Common myeloid progenitor, CD34-positive (primary cell): Measurements from ENCODE around the gene ABHD16A.

ENCODE experiments used
- CTCF ChIA-PET: fragments of 350-600 bp; sonication (Branson Sonifier 250); formaldehyde crosslinking; loops from one replicate; lab custom pipeline; 2021; ENCODE audit warnings: antibody characterized with exemption; lab: Charles Lee
- POLR2A ChIA-PET: fragments of 350-600 bp; sonication (Branson Sonifier 250); formaldehyde crosslinking; loops from one replicate; lab custom pipeline; 2021; ENCODE audit warnings: antibody characterized with exemption; lab: Charles Lee
- DNase-seq, 3 donors: peaks; one replicate each; pipeline versions ENCODE4 v3.0.0 to v3.0.0-alpha.2; 2013
- H3K27ac ChIP-seq, 2 experiments: 1 replicate in 1 of 2; 2 replicates in 1 of 2; pipeline ENCODE4 v1.7.0; 2013; ENCODE audit warnings: inconsistent platforms in 2 of 2, low read length in 2 of 2, mild to moderate bottlenecking in 2 of 2, low read depth in 1 of 2, moderate library complexity in 1 of 2; ENCODE audit not compliant: severe bottlenecking in 2 of 2, insufficient read depth in 1 of 2, poor library complexity in 1 of 2
- H3K27me3 ChIP-seq, 5 experiments: replicated peaks in 2 of 5; 1 replicate in 3 of 5; 2 replicates in 2 of 5; pipeline versions ENCODE4 v1.6.1 to v1.7.0; 2013; ENCODE audit warnings: low read length in 4 of 5, mild to moderate bottlenecking in 2 of 5, moderate library complexity in 2 of 5, inconsistent platforms in 1 of 5; ENCODE audit not compliant: insufficient read depth in 5 of 5, control insufficient read depth in 4 of 5
- H3K36me3 ChIP-seq, 4 experiments: 1 replicate in 2 of 4; 2 replicates in 2 of 4; pipeline versions ENCODE4 v1.6.1 to v1.7.0; 2013; ENCODE audit warnings: low read length in 3 of 4, control low read depth in 1 of 4, mild to moderate bottlenecking in 1 of 4; ENCODE audit not compliant: control insufficient read depth in 4 of 4, insufficient read depth in 4 of 4
- H3K4me1 ChIP-seq, 4 experiments: 1 replicate in 3 of 4; 2 replicates in 1 of 4; pipeline versions ENCODE4 v1.6.1 to v1.7.1; 2013; ENCODE audit warnings: low read length in 3 of 4, mild to moderate bottlenecking in 3 of 4, control low read depth in 1 of 4, inconsistent platforms in 1 of 4, moderate library complexity in 1 of 4; ENCODE audit not compliant: control insufficient read depth in 4 of 4, insufficient read depth in 4 of 4; ENCODE audit errors: control extremely low read depth in 1 of 4
- H3K4me3 ChIP-seq, 7 experiments: 1 replicate in 4 of 7; 2 replicates in 3 of 7; pipeline versions ENCODE4 v1.5.1 to v1.7.0; 2013; ENCODE audit warnings: mild to moderate bottlenecking in 7 of 7, low read length in 6 of 7, moderate library complexity in 6 of 7, inconsistent platforms in 2 of 7, low read depth in 2 of 7, control low read depth in 1 of 7; ENCODE audit not compliant: insufficient read depth in 4 of 7, control insufficient read depth in 1 of 7; ENCODE audit errors: extremely low read depth in 1 of 7
- H3K9me3 ChIP-seq, 5 experiments: 1 replicate in 4 of 5; 2 replicates in 1 of 5; pipeline versions ENCODE4 v1.6.1 to v1.7.1; 2013; ENCODE audit warnings: low read length in 4 of 5, mild to moderate bottlenecking in 2 of 5, inconsistent platforms in 1 of 5, low read depth in 1 of 5, moderate library complexity in 1 of 5; ENCODE audit not compliant: control insufficient read depth in 4 of 5, insufficient read depth in 2 of 5; ENCODE audit errors: control extremely low read depth in 1 of 5
- WGBS: methylation state at CpG from one replicate; pipeline ENCODE4 v1.1.5; 2013; ENCODE audit not compliant: insufficient coverage; 5-methylcytosine and 5-hydroxymethylcytosine counted together

Gene ABHD16A

DNA sequence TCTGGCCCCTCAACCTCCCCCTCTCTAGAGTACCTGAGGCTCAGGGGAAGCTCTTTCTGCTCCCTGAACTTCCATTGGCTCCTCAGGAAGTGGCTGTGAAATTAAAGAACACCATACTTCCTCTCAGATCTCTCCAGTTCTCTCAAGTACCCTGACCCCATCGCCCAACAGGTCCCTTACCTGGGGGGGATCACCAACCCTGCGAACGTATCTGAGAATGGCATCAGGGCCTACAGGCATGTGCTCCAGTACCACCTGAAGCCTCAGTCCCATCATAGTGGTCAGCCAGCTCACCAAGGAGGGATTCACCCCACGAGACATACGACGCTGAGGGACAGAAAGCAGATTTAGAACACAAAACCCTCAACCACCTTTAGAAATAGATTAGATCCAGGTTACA is 62.5 kb downstream of the ABHD16A start:
- Histone ChIP-seq H3K27ac (no peak overlapping the region), H3K36me3 (peaks cover 20 to 91% (median 81%) of the 10 kb centered on the region in 4 experiments), H3K9me3 (no peaks in the 10 kb centered on the region), H3K4me3 (no peak overlapping the region), H3K27me3 (no peaks in the 10 kb centered on the region), H3K4me1 (peaks cover 0 to 11% (median 3%) of the 10 kb centered on the region in 4 experiments)
- ChIA-PET POLR2A (interaction anchor here (1.2 kb wide), 1 partner anchor 11 kb away, joined by 5 read pairs; no protein-coding TSS in a partner anchor), CTCF (interaction anchor here (0.9 to 2.8 kb wide), 5 partner anchors 10 to 90 kb away, joined by 3 to 10 read pairs (median 4); partner anchors contain the start of gene BAG6)
- no peak for DNase-seq
- 93% methylated on average over 6 of the region's 6 CpGs for WGBS

DNA sequence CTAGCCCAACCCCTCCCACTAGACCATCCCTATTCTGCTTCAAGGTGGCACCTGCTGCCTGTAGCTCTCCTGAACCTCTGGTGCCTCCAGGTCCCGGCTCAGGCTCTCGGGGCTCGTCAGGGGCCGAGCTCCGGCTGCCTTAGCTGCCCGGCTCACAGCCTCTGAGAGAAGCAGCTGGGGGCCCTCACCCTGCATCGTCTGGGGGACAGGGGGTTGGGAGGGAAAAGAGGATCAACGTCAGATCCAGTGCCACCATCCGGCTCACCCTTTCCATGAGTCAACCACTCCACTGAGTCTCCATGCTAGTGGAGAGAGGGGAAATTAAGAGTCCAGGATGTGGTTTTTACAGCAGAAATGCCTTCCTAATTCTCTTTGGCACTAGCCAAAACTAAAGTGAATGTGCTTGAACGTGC is 63.7 kb downstream of the ABHD16A start:
- CTCF ChIA-PET, result interaction anchor here (0.7 to 2.8 kb wide), 7 partner anchors 11 to 89 kb away, joined by 3 to 10 read pairs (median 5); no protein-coding TSS in a partner anchor
- WGBS, result 31% methylated on average over 2 of the region's 10 CpGs

DNA sequence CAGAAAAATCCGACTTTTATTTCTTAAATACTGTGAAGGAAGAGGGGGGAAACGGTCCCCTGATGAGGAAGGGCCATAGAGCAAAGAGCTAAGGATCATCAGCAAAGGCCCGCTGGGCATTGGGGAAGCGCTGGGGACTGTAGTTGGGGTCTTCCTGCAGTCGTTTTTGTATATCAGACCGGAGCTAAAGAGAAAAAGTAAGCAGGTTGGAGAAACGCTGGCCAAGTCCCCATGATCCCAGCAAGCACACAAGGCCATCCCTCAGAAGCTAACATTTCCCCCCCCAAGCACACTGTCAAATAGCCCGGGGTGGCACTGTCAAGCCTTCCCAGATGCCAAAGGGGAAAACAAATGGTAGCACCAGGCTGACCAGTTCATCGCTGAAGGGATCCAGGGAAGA is 64.1 kb downstream of the ABHD16A start:
- CTCF ChIA-PET, result interaction anchor here (0.7 to 2.8 kb wide), 7 partner anchors 11 to 88 kb away, joined by 3 to 10 read pairs (median 5); no protein-coding TSS in a partner anchor
- no peaks in the 10 kb centered on the region for H3K9me3 ChIP-seq
- peaks cover 19 to 91% (median 82%) of the 10 kb centered on the region in 4 experiments for H3K36me3 ChIP-seq
- peak overlapping the region in 1 of 2 experiments; percentile 19 for H3K27ac ChIP-seq
- no peak overlapping the region for H3K4me3 ChIP-seq
- peaks cover 0 to 11% (median 3%) of the 10 kb centered on the region in 4 experiments for H3K4me1 ChIP-seq
- 94% methylated on average over 3 of the region's 9 CpGs for WGBS
- DNase-seq, result no peak
- POLR2A ChIA-PET, result interaction anchor here (0.5 to 1.7 kb wide), 4 partner anchors 13 to 908 kb away, joined by 3 to 7 read pairs (median 4); partner anchors contain the start of genes GPANK1 and HSPA1B
- no peaks in the 10 kb centered on the region for H3K27me3 ChIP-seq

More for the DNA sequence above, 63.7 kb downstream of the ABHD16A start:
- Histone ChIP-seq H3K36me3 (peaks cover 18 to 91% (median 81%) of the 10 kb centered on the region in 4 experiments), H3K4me3 (no peak overlapping the region), H3K9me3 (no peaks in the 10 kb centered on the region), H3K27me3 (no peaks in the 10 kb centered on the region), H3K27ac (peak overlapping the region in 1 of 2 experiments; percentile 19), H3K4me1 (peaks cover 0 to 11% (median 3%) of the 10 kb centered on the region in 4 experiments)
- DNase-seq, result peak in 2 of 3 donors; percentile 46 to 52
- POLR2A ChIA-PET, result interaction anchor here (1.0 to 1.7 kb wide), 2 partner anchors 12 to 188 kb away, joined by 3 to 7 read pairs; partner anchors contain the start of gene HSPA1B
